ENCODE measurements around the gene SYT1. TPM values are rescaled to one million over a fixed set of nuclear protein-coding genes. Genes with fewer than 3 reads are reported as not detected.

The SYT1 gene
- total RNA-seq, 2 experiments from 2014 or later = not detected

- Mint-ChIP-seq H3K36me3 (ENCODE audit: low read depth) (no peaks in the 10 kb centered on the region), H3K9me3 (ENCODE audit: low read depth) (peaks cover 2% of the 10 kb centered on the region), H3K27me3 (no peaks in the 10 kb centered on the region), H3K4me1 (no peaks in the 10 kb centered on the region), H3K27ac (no peak overlapping the region), H3K4me3 (no peak overlapping the region)
- intact Hi-C loops (cut with DNase I, micrococcal nuclease) = no loop called here
- POLR2A ChIA-PET = no interaction called here
- DNase-seq (no peak), ATAC-seq (no peak)
- CTCF ChIA-PET = no interaction called here
Observed at GRCh38 chr12:79071498-79071897, 206.9 kb downstream of the SYT1 start.

GRCh38 chr12:79073506-79073905 lies 208.9 kb downstream of the SYT1 start:
- Mint-ChIP-seq H3K4me3 (no peak overlapping the region), H3K27ac (no peak overlapping the region), H3K4me1 (no peaks in the 10 kb centered on the region), H3K9me3 (ENCODE audit: low read depth) (no peaks in the 10 kb centered on the region), H3K27me3 (no peaks in the 10 kb centered on the region), H3K36me3 (ENCODE audit: low read depth) (no peaks in the 10 kb centered on the region)
- ATAC-seq (no peak), DNase-seq (no peak)
- intact Hi-C loops (cut with DNase I, micrococcal nuclease) = no loop called here
- ChIA-PET CTCF (no interaction called here), POLR2A (no interaction called here)

- POLR2A ChIA-PET = no interaction called here
- H3K4me1 Mint-ChIP-seq = no peaks in the 10 kb centered on the region
- H3K36me3 Mint-ChIP-seq (ENCODE audit: low read depth) = no peaks in the 10 kb centered on the region
- H3K27me3 Mint-ChIP-seq = no peaks in the 10 kb centered on the region
- no peak overlapping the region for H3K27ac Mint-ChIP-seq
- intact Hi-C loops (cut with DNase I, micrococcal nuclease) = no loop called here
- CTCF ChIA-PET = interaction anchor here (0.7 kb wide), 1 partner anchor 1996 kb away, joined by 3 read pairs; no protein-coding TSS in a partner anchor
- no peak overlapping the region for H3K4me3 Mint-ChIP-seq
- DNase-seq (no peak), ATAC-seq (no peak)
- no peaks in the 10 kb centered on the region for H3K9me3 Mint-ChIP-seq (ENCODE audit: low read depth)
Observed at GRCh38 chr12:79082595-79082994, 218.0 kb downstream of the SYT1 start.

- no peaks in the 10 kb centered on the region for H3K4me1 Mint-ChIP-seq
- H3K9me3 Mint-ChIP-seq (ENCODE audit: low read depth) = no peaks in the 10 kb centered on the region
- ChIA-PET CTCF (no interaction called here), POLR2A (no interaction called here)
- no peak overlapping the region for H3K27ac Mint-ChIP-seq
- no peaks in the 10 kb centered on the region for H3K27me3 Mint-ChIP-seq
- DNase-seq (no peak), ATAC-seq (no peak)
- H3K4me3 Mint-ChIP-seq = no peak overlapping the region
- intact Hi-C loops (cut with DNase I, micrococcal nuclease) = no loop called here
- no peaks in the 10 kb centered on the region for H3K36me3 Mint-ChIP-seq (ENCODE audit: low read depth)
Observed at GRCh38 chr12:79083181-79083580, 218.6 kb downstream of the SYT1 start.

GRCh38 chr12:79085106-79085682 lies 220.6 kb downstream of the SYT1 start:
- POLR2A ChIA-PET = no interaction called here
- Mint-ChIP-seq H3K27me3 (no peaks in the 10 kb centered on the region), H3K4me1 (no peaks in the 10 kb centered on the region), H3K9me3 (ENCODE audit: low read depth) (no peaks in the 10 kb centered on the region), H3K36me3 (ENCODE audit: low read depth) (no peaks in the 10 kb centered on the region), H3K4me3 (no peak overlapping the region), H3K27ac (no peak overlapping the region)
- DNase-seq = no peak
- ATAC-seq = no peak
- intact Hi-C loops (cut with DNase I, micrococcal nuclease) = no loop called here
- CTCF ChIA-PET = no interaction called here

- Mint-ChIP-seq H3K4me1 (no peaks in the 10 kb centered on the region), H3K27ac (no peak overlapping the region), H3K36me3 (ENCODE audit: low read depth) (no peaks in the 10 kb centered on the region), H3K9me3 (ENCODE audit: low read depth) (no peaks in the 10 kb centered on the region), H3K27me3 (no peaks in the 10 kb centered on the region), H3K4me3 (no peak overlapping the region)
- CTCF ChIA-PET = no interaction called here
- POLR2A ChIA-PET = no interaction called here
- ATAC-seq (no peak), DNase-seq (no peak)
- intact Hi-C loops (cut with DNase I, micrococcal nuclease) = no loop called here
Observed at GRCh38 chr12:79086541-79087296, 222.1 kb downstream of the SYT1 start.

- no peaks in the 10 kb centered on the region for H3K27me3 Mint-ChIP-seq
- H3K4me3 Mint-ChIP-seq = no peak overlapping the region
- POLR2A ChIA-PET = no interaction called here
- no peaks in the 10 kb centered on the region for H3K36me3 Mint-ChIP-seq (ENCODE audit: low read depth)
- ATAC-seq (no peak), DNase-seq (no peak)
- H3K9me3 Mint-ChIP-seq (ENCODE audit: low read depth) = no peaks in the 10 kb centered on the region
- intact Hi-C loops (cut with DNase I, micrococcal nuclease) = no loop called here
- CTCF ChIA-PET = interaction anchor here (0.7 kb wide), 1 partner anchor 880 kb away, joined by 3 read pairs; no protein-coding TSS in a partner anchor
- H3K4me1 Mint-ChIP-seq = no peaks in the 10 kb centered on the region
- H3K27ac Mint-ChIP-seq = no peak overlapping the region
Observed at GRCh38 chr12:79098530-79098929, 234.0 kb downstream of the SYT1 start.

GRCh38 chr12:79108962-79109361 lies 244.4 kb downstream of the SYT1 start:
- H3K4me3 Mint-ChIP-seq = no peak overlapping the region
- ChIA-PET POLR2A (no interaction called here), CTCF (interaction anchor here (1.2 kb wide), 1 partner anchor 11 kb away, joined by 3 read pairs; no protein-coding TSS in a partner anchor)
- no peaks in the 10 kb centered on the region for H3K27me3 Mint-ChIP-seq
- H3K36me3 Mint-ChIP-seq (ENCODE audit: low read depth) = no peaks in the 10 kb centered on the region
- intact Hi-C loops (cut with DNase I, micrococcal nuclease) = no loop called here
- DNase-seq (no peak), ATAC-seq (no peak)
- H3K9me3 Mint-ChIP-seq (ENCODE audit: low read depth) = peaks cover 4% of the 10 kb centered on the region
- H3K27ac Mint-ChIP-seq = no peak overlapping the region
- H3K4me1 Mint-ChIP-seq = no peaks in the 10 kb centered on the region

GRCh38 chr12:79114896-79115295 lies 250.3 kb downstream of the SYT1 start:
- Mint-ChIP-seq H3K9me3 (ENCODE audit: low read depth) (peaks cover 3% of the 10 kb centered on the region), H3K27ac (no peak overlapping the region), H3K27me3 (no peaks in the 10 kb centered on the region), H3K36me3 (ENCODE audit: low read depth) (no peaks in the 10 kb centered on the region), H3K4me1 (no peaks in the 10 kb centered on the region), H3K4me3 (no peak overlapping the region)
- ChIA-PET POLR2A (no interaction called here), CTCF (no interaction called here)
- ATAC-seq (no peak), DNase-seq (no peak)
- intact Hi-C loops (cut with DNase I, micrococcal nuclease) = no loop called here

GRCh38 chr12:79115743-79116142 lies 251.2 kb downstream of the SYT1 start:
- Mint-ChIP-seq H3K4me1 (no peaks in the 10 kb centered on the region), H3K27me3 (no peaks in the 10 kb centered on the region), H3K4me3 (no peak overlapping the region), H3K36me3 (ENCODE audit: low read depth) (no peaks in the 10 kb centered on the region), H3K9me3 (ENCODE audit: low read depth) (peaks cover 3% of the 10 kb centered on the region), H3K27ac (no peak overlapping the region)
- no peak for DNase-seq
- ChIA-PET CTCF (no interaction called here), POLR2A (no interaction called here)
- intact Hi-C loops (cut with DNase I, micrococcal nuclease) = no loop called here
- ATAC-seq = no peak

- Mint-ChIP-seq H3K27me3 (no peaks in the 10 kb centered on the region), H3K36me3 (ENCODE audit: low read depth) (no peaks in the 10 kb centered on the region), H3K4me3 (no peak overlapping the region), H3K9me3 (ENCODE audit: low read depth) (peaks cover 3% of the 10 kb centered on the region), H3K4me1 (no peaks in the 10 kb centered on the region), H3K27ac (no peak overlapping the region)
- no peak for ATAC-seq
- no peak for DNase-seq
- POLR2A ChIA-PET = no interaction called here
- CTCF ChIA-PET = interaction anchor here (1.1 kb wide), 1 partner anchor 11 kb away, joined by 3 read pairs; no protein-coding TSS in a partner anchor
- intact Hi-C loops (cut with DNase I, micrococcal nuclease) = no loop called here
Observed at GRCh38 chr12:79119796-79120195, 255.2 kb downstream of the SYT1 start.

GRCh38 chr12:79121486-79121885 lies 256.9 kb downstream of the SYT1 start:
- DNase-seq (no peak), ATAC-seq (no peak)
- ChIA-PET CTCF (no interaction called here), POLR2A (no interaction called here)
- Mint-ChIP-seq H3K4me1 (no peaks in the 10 kb centered on the region), H3K9me3 (ENCODE audit: low read depth) (peaks cover 3% of the 10 kb centered on the region), H3K36me3 (ENCODE audit: low read depth) (no peaks in the 10 kb centered on the region), H3K27ac (no peak overlapping the region), H3K27me3 (no peaks in the 10 kb centered on the region), H3K4me3 (no peak overlapping the region)
- intact Hi-C loops (cut with DNase I, micrococcal nuclease) = no loop called here

All from activated CD4-positive, alpha-beta T cell treated with anti-CD3 and anti-CD28 coated beads for 36 hours (primary cell).